Sigmoid colon (tissue), 7 donors: ENCODE measurements around the gene MGAT5. TPM values are rescaled to one million over a fixed set of nuclear protein-coding genes. Genes with fewer than 3 reads are reported as not detected.

Experiments
- DNase-seq: peaks from one replicate; pipeline ENCODE4 v3.0.0-alpha.2; 2019
- H3K27ac ChIP-seq, 4 donors: fragments of 200-600 bp; sonication (generic); one replicate each; pipeline ENCODE4 v1.5.1; 2016 to 2019; ENCODE audit warnings: mild to moderate bottlenecking in 1 of 4
- H3K27me3 ChIP-seq, 3 donors: fragments of 200-600 bp; sonication (generic); one replicate each; pipeline ENCODE4 v1.5.1; 2019; ENCODE audit warnings: mild to moderate bottlenecking in 1 of 3
- H3K36me3 ChIP-seq, 4 donors: fragments of 200-600 bp; sonication (generic); one replicate each; pipeline ENCODE4 v1.5.1; 2016 to 2019
- H3K4me1 ChIP-seq, 4 donors: fragments of 200-600 bp; sonication (generic); one replicate each; pipeline ENCODE4 v1.5.1; 2017 to 2019
- H3K4me3 ChIP-seq, 4 donors: fragments of 200-600 bp; sonication (generic); one replicate each; pipeline ENCODE4 v1.5.1; 2017 to 2019; ENCODE audit warnings: mild to moderate bottlenecking in 2 of 4, moderate library complexity in 1 of 4
- H3K9me3 ChIP-seq, 4 donors: fragments of 200-600 bp in 3 of 4; sonication (generic) in 3 of 4; one replicate each; pipeline versions ENCODE4 v1.5.1 to v1.6.1; 2013 to 2019
- EP300 ChIP-seq, 4 donors: sonication (generic); formaldehyde crosslinking; IDR thresholded peaks; one replicate each; pipeline ENCODE4 v1.6.1; 2017; ENCODE audit warnings: antibody characterized with exemption in 4 of 4
- POLR2A ChIP-seq, 2 donors: fragments of 450-650 bp; IDR thresholded peaks; one replicate each; pipeline ENCODE4 v1.6.1; 2016; ENCODE audit warnings: antibody characterized with exemption in 2 of 2, mild to moderate bottlenecking in 2 of 2, moderate library complexity in 2 of 2
- POLR2AphosphoS5 ChIP-seq, 4 donors: sonication (generic); formaldehyde crosslinking; IDR thresholded peaks; one replicate each; pipeline ENCODE4 v1.6.1; 2017; ENCODE audit warnings: antibody characterized with exemption in 4 of 4
- WGBS, 2 donors: extraction: QIAGEN DNeasy Blood & Tissue Kit; methylation state at CpG; one replicate each; pipeline ENCODE4 v1.1.7; 2013; 5-methylcytosine and 5-hydroxymethylcytosine counted together
- intact Hi-C: fragments of 100-400 bp; cut with DNase I; formaldehyde crosslinking; loops from one replicate; pipeline ENCODE4 v1.15.1; 2023
- polyA plus RNA-seq, 3 donors: library from polyadenylated mRNA; stranded (reverse); fragments of 200-250 nt; gene quantifications; one replicate each; pipeline ENCODE4 v1.2.3, GENCODE V29; 2013
- total RNA-seq, 4 donors: library from RNA; depleted of rRNA; stranded (reverse); fragments of >200 nt; gene quantifications; one replicate each; pipeline ENCODE4 v1.1.0, GENCODE V29; 2016
- TF ChIP-seq, protein P1 (sequence below), 4 experiments: fragments of 450-650 bp in 3 of 4; fragments of 200-600 bp in 1 of 4; IDR thresholded peaks; one replicate each; pipeline ENCODE4 v1.5.1; 2016 to 2019; ENCODE audit warnings: antibody characterized with exemption in 4 of 4, mild to moderate bottlenecking in 3 of 4, moderate library complexity in 2 of 4
- donor health status: healthy with polysubstance abuse.
- donor health status: Bipolar disorder and iron deficiency.
- donor health status: healthy.

The MGAT5 gene
- total RNA-seq (10 to 100 TPM; 28.9 to 42.4 (median 30.8) TPM), polyA plus RNA-seq (10 to 100 TPM in 1 of 3 donors, 1 to 10 TPM in 2; 3.0 to 30.3 (median 5.3) TPM)

DNA sequence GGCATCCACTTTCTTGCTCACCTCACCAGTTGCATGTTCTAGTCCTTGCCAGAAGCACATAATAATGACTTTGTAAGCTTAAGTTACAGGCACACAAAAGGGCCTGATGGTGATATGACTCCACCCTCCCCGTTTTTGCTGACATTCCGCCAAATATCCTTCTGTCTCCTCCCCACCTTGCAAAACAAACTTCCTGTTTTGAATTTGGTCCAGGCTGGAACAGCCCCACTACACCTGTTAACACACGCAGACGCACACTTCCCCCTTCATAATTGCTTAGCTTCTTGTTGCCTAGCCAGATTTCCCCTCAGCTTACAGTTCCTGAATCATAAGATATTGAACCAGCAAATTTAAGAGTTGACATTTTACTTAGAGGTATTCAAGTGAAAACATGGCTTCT lies at the start of gene MGAT5:
Gene MGAT5, plus strand, starts transcription at position 269 of the 400 bp plus-strand sequence. CDS start 332 bp downstream, outside the sequence.
- Histone ChIP-seq H3K9me3 (no peaks in the 10 kb centered on the region), H3K4me3 (no peak within 1 kb of the TSS), H3K36me3 (no peaks in the 10 kb centered on the region), H3K27me3 (no peaks in the 10 kb centered on the region), H3K27ac (no peak within 1 kb of the TSS), H3K4me1 (peaks cover 0 to 8% (median 2%) of the 10 kb centered on the region in 4 donors)
- intact Hi-C loops, result no loop called here
- TF ChIP-seq POLR2A (IDR thresholded peaks at IDR 0.05) (no peak), EP300 (IDR thresholded peaks at IDR 0.05) (no peak)
- TF ChIP-seq, protein P1, sequence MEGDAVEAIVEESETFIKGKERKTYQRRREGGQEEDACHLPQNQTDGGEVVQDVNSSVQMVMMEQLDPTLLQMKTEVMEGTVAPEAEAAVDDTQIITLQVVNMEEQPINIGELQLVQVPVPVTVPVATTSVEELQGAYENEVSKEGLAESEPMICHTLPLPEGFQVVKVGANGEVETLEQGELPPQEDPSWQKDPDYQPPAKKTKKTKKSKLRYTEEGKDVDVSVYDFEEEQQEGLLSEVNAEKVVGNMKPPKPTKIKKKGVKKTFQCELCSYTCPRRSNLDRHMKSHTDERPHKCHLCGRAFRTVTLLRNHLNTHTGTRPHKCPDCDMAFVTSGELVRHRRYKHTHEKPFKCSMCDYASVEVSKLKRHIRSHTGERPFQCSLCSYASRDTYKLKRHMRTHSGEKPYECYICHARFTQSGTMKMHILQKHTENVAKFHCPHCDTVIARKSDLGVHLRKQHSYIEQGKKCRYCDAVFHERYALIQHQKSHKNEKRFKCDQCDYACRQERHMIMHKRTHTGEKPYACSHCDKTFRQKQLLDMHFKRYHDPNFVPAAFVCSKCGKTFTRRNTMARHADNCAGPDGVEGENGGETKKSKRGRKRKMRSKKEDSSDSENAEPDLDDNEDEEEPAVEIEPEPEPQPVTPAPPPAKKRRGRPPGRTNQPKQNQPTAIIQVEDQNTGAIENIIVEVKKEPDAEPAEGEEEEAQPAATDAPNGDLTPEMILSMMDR (IDR thresholded peaks at IDR 0.05), result no peak
- no peak for DNase-seq
- 10 to 27% methylated on average over 4 of the region's 4 CpGs for WGBS, 2 donors

GRCh38 chr2:134205087-134205486 lies 48.8 kb upstream of the MGAT5 start:
- Histone ChIP-seq H3K4me3 (no peak overlapping the region), H3K27me3 (no peaks in the 10 kb centered on the region), H3K27ac (no peak overlapping the region), H3K9me3 (no peaks in the 10 kb centered on the region), H3K4me1 (peaks cover 0 to 23% (median 11%) of the 10 kb centered on the region in 4 donors), H3K36me3 (no peaks in the 10 kb centered on the region)
- TF ChIP-seq EP300 (IDR thresholded peaks at IDR 0.05) (no peak), POLR2AphosphoS5 (IDR thresholded peaks at IDR 0.05) (no peak), POLR2A (IDR thresholded peaks at IDR 0.05) (no peak)
- TF ChIP-seq, protein P1 (IDR thresholded peaks at IDR 0.05), result no peak
- DNase-seq, result no peak
- 87 to 88% methylated on average over 3 of the region's 3 CpGs for WGBS, 2 donors
- intact Hi-C loops, result loop anchor here (10.0 kb wide), 1 partner anchor 80 kb away; no protein-coding TSS in a partner anchor

DNA sequence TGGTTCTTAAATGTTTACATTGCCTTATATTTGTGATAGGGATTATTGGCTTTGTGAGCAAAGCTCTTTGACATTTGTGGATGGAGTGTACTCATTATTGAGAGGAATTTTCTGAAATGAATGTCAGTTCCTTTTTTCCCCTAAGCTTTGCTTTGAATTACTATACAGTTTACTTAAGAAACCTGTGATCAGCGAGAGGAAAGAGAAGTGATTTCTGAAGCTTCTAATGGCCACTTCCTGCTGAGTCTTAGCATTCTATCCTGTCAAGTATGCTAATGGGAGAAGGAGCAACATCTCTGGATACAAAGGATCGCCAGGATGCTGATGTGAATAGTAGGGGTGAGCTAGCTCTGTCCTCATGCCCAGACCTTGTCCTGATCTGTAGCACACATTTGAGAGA lies 47.8 kb upstream of the MGAT5 start:
- DNase-seq, result no peak
- intact Hi-C loops, result loop anchor here (10.0 kb wide), 1 partner anchor 81 kb away; no protein-coding TSS in a partner anchor
- peak overlapping the region in 1 of 4 donors; percentile 31 for H3K27ac ChIP-seq
- 63 to 78% methylated on average over 2 of the region's 2 CpGs for WGBS, 2 donors
- no peaks in the 10 kb centered on the region for H3K9me3 ChIP-seq
- no peak overlapping the region for H3K4me3 ChIP-seq
- peaks cover 0 to 23% (median 11%) of the 10 kb centered on the region in 4 donors for H3K4me1 ChIP-seq
- no peaks in the 10 kb centered on the region for H3K27me3 ChIP-seq
- TF ChIP-seq EP300 (IDR thresholded peaks at IDR 0.05) (no peak), POLR2AphosphoS5 (IDR thresholded peaks at IDR 0.05) (no peak), POLR2A (IDR thresholded peaks at IDR 0.05) (no peak)
- TF ChIP-seq, protein P1 (IDR thresholded peaks at IDR 0.05), result no peak
- no peaks in the 10 kb centered on the region for H3K36me3 ChIP-seq

DNA sequence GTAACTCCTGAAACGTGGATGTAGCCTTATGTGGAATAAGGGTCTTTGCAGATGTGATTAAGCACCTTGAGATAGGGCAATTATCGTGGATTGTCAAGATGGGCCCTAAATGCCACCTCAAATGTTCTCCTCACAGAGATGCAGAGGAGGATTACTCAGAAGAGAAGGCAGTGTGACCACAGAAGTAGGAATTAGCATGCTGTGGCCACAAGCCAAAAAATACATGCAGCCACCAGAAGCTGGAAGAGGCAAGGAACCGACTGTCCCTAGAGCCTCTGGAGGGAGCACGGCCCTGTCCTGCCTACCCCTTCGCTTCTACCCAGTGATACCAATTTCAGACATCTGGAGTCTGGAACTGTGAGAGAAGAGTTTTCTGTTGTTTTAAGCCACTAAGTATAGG lies 47.3 kb upstream of the MGAT5 start:
- Histone ChIP-seq H3K36me3 (no peaks in the 10 kb centered on the region), H3K27ac (peak overlapping the region in 1 of 4 donors; percentile 31), H3K4me1 (peaks cover 0 to 23% (median 11%) of the 10 kb centered on the region in 4 donors), H3K9me3 (no peaks in the 10 kb centered on the region), H3K4me3 (no peak overlapping the region), H3K27me3 (no peaks in the 10 kb centered on the region)
- intact Hi-C loops, result loop anchor here (10.0 kb wide), 1 partner anchor 82 kb away; no protein-coding TSS in a partner anchor
- 78 to 82% methylated on average over 5 of the region's 5 CpGs for WGBS, 2 donors
- TF ChIP-seq, protein P1 (IDR thresholded peaks at IDR 0.05), result no peak
- TF ChIP-seq POLR2A (IDR thresholded peaks at IDR 0.05) (no peak), EP300 (IDR thresholded peaks at IDR 0.05) (no peak), POLR2AphosphoS5 (IDR thresholded peaks at IDR 0.05) (no peak)
- DNase-seq, result no peak
